HK-2 (cell line): ENCODE results near the gene MGMT.

Experiments used
- DNase-seq: peaks from one replicate; pipeline ENCODE4 v3.0.0-alpha.2; 2018; ENCODE audit not compliant: unreplicated experiment

Gene MGMT

GRCh38 chr10:129799942-129800341 lies 332.9 kb downstream of the MGMT start:
- no peak for DNase-seq

DNA sequence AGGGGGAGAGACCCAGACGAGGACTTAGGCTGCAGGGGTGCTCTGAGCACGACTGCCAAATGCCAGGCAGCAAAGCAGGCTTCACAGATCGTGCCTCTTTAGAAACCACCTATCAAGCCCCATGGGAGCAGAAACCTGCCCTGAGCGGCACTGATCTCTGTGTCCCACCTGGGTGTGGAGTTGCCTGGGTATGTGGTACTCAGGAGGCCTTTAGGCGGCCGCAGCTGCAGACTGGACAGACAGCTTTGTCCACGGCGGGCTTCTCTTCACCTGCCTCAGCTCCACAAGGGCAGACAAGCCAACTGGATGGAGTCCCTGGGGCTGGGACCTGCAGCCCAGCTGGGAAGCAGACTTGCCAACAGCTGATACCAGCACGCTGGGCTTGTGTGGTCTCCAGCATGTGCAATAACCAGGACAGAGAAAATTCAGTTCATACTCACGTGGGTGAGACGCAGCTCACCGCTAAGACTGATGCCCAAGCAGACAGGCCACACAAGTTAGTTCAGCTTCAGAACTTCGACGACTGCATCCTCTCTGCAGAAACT lies 333.8 kb downstream of the MGMT start:
- no peak for DNase-seq

DNA sequence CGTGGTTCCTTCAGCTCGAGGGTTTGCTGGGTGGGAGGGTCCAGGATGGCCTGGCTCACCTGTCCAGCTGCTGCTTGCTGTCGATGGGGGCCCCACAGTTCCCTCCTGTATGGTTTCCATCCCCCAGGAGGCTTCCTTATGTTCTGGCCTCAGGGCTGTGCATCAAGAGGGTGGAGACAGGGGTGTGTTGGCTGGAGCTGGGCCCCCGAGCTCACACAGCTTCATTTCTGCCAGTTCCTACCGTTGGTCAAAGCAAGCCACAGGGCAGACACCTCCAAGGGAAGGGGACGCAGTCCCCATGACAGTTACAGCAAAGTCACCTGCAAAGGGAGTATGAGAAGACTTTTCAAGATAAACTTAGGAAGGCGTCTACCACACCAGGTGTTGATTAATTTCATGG lies 340.2 kb downstream of the MGMT start:
- no peak for DNase-seq

- no peak for DNase-seq
Observed at GRCh38 chr10:129808092-129808983, 341.3 kb downstream of the MGMT start.

GRCh38 chr10:129809431-129809830 lies 342.4 kb downstream of the MGMT start:
- no peak for DNase-seq

DNA sequence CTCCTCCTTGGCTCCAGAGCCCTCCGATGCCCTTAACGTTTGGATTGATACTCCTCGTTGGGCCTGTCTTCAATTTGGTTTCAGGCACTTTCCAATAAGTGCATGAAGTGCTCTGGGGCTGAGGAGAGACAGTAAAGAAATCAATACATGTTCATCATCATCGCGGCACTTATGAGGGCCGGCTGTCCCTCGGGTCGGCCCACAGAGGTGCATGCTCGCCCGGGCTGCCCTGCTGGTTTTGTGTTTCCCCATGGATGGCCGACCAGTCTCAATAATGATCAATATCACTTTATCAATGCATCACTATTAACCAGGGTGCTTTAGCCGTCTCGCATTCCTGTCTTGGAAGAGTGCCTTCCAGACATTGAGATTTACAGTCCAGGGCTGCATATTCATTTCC lies 342.8 kb downstream of the MGMT start:
- no peak for DNase-seq

GRCh38 chr10:129811208-129811607 lies 344.2 kb downstream of the MGMT start:
- DNase-seq: no peak

DNA sequence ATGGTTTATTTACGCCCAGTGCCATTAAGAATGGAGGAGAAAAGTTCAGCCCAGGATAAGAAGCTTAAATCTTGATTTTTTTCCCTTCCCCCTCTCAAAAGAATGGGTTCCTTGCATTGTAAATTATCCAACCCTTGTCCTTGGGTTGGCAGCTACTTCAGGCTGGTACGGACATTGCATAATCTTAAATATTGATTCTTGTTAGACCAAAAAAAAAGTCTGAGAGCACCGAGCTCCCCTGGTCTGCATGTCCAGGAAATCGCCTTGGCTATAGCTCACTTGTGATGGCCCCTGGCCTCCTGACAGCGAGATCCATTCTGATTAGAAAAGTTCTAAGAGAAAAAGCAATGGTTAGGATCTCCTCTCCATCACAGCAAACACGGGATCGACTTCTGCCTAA lies 345.4 kb downstream of the MGMT start:
- DNase-seq: no peak

- no peak for DNase-seq
Observed at GRCh38 chr10:129814681-129815646, 347.9 kb downstream of the MGMT start.

GRCh38 chr10:129815898-129816655 lies 349.0 kb downstream of the MGMT start:
- DNase-seq: no peak

DNA sequence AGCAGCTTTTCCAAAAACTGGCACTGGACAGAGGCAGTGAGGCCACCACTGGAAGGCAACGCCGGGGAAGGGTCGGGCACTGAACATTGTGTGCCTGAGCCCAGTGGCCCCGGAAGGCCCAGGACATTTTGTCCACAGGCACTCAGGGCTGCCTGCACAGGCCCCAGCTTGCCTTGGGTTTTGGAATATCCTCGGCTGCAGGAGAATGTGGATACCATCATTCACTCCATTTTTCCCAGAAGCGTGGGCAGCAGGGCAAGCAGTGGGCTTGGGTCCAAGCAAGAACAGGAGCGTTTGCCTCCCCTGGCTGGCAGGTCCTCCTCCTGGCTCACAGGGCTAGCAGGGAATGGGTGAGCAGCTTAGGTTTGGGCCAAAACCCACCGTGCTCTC lies 349.6 kb downstream of the MGMT start:
- no peak for DNase-seq
